SK-N-SH (cell line): Measurements from ENCODE around the gene CYFIP2. TPM values are rescaled to one million over a fixed set of nuclear protein-coding genes. Genes with fewer than 3 reads are reported as not detected.
A peak's percentile ranks its signal among the peaks of the same experiment; 100 is the strongest.

Experiments used
- CTCF ChIA-PET: fragments of 300-600, 350-600 bp; formaldehyde crosslinking; extraction: SDS; loops from one replicate; lab custom pipeline; 2021; lab: Yijun Ruan, JAX
- POLR2A ChIA-PET: fragments of 350-600 bp; sonication (Branson Sonifier 250); formaldehyde crosslinking; extraction: SDS; loops from one replicate; lab custom pipeline; 2020; ENCODE audit warnings: antibody characterized with exemption, inconsistent platforms; lab: Yijun Ruan, JAX
- DNase-seq: peaks from one replicate; pipeline ENCODE4 v3.0.0; 2012
- H2AFZ ChIP-seq: fragments of 200-600 bp; sonication (generic); 2 replicates; pipeline ENCODE4 v1.8.1; 2016; ENCODE audit warnings: antibody characterized with exemption, mild to moderate bottlenecking, low read depth
- H3F3A ChIP-seq: fragments of 200-600 bp; sonication (generic); replicated peaks from 2 replicates; pipeline ENCODE3; 2016; ENCODE audit warnings: antibody characterized with exemption, mild to moderate bottlenecking; ENCODE audit not compliant: insufficient read depth
- H3K27ac ChIP-seq, 2 experiments: fragments of 200-500 bp in 1 of 2; fragments of 200-600 bp in 1 of 2; sonication (Bioruptor generic) in 1 of 2; sonication (generic), shearing (Covaris generic) in 1 of 2; 2 replicates each; pipeline versions ENCODE4 v1.5.1 to v1.6.1; 2014 to 2016; ENCODE audit warnings: low read depth in 2 of 2, inconsistent platforms in 1 of 2, low read length in 1 of 2, mild to moderate bottlenecking in 1 of 2, mixed read lengths in 1 of 2
- H3K27me3 ChIP-seq: fragments of 200-600 bp; sonication (generic), shearing (Covaris generic); 2 replicates; pipeline ENCODE4 v1.6.1; 2016; ENCODE audit warnings: mixed run types; ENCODE audit not compliant: insufficient read depth
- H3K36me3 ChIP-seq, 2 experiments: fragments of 200-500 bp in 1 of 2; fragments of 200-600 bp in 1 of 2; sonication (Bioruptor generic) in 1 of 2; sonication (generic) in 1 of 2; replicated peaks in 1 of 2; 2 replicates each; pipeline versions ENCODE3 to v1.5.1; 2014 to 2016; ENCODE audit warnings: low read length in 1 of 2, mild to moderate bottlenecking in 1 of 2; ENCODE audit not compliant: insufficient read depth in 2 of 2, control insufficient read depth in 1 of 2
- H3K4me1 ChIP-seq, 2 experiments: fragments of 200-500 bp in 1 of 2; fragments of 200-600 bp in 1 of 2; sonication (Bioruptor generic) in 1 of 2; sonication (generic), shearing (Covaris generic) in 1 of 2; 2 replicates each; pipeline versions ENCODE4 v1.5.1 to v1.6.1; 2014 to 2016; ENCODE audit warnings: low read depth in 1 of 2, low read length in 1 of 2, mixed run types in 1 of 2; ENCODE audit not compliant: insufficient read depth in 2 of 2, control insufficient read depth in 1 of 2
- H3K4me2 ChIP-seq: fragments of 200-600 bp; sonication (generic), shearing (Covaris generic); 2 replicates; pipeline ENCODE4 v1.6.1; 2017; ENCODE audit warnings: mixed run types
- H3K4me3 ChIP-seq, 2 experiments: fragments of 200-500 bp in 1 of 2; fragments of 200-600 bp in 1 of 2; sonication (Bioruptor generic) in 1 of 2; sonication (generic), shearing (Covaris generic) in 1 of 2; 2 replicates each; pipeline versions ENCODE4 v1.5.1 to v1.8.1; 2014 to 2016; ENCODE audit warnings: low read depth in 2 of 2, inconsistent platforms in 1 of 2, low read length in 1 of 2, mild to moderate bottlenecking in 1 of 2, mixed read lengths in 1 of 2, moderate library complexity in 1 of 2
- H3K79me2 ChIP-seq: fragments of 200-600 bp; sonication (generic); 2 replicates; pipeline ENCODE4 v1.8.1; 2017; ENCODE audit warnings: mild to moderate bottlenecking; ENCODE audit not compliant: insufficient read depth
- H3K9ac ChIP-seq: fragments of 200-600 bp; sonication (generic); 2 replicates; pipeline ENCODE4 v1.6.1; 2017; ENCODE audit warnings: mixed run types
- H3K9me2 ChIP-seq: fragments of 200-600 bp; sonication (generic); 2 replicates; pipeline ENCODE4 v1.6.1; 2017; ENCODE audit warnings: mixed run types
- H3K9me3 ChIP-seq: fragments of 200-600 bp; sonication (generic); 2 replicates; pipeline ENCODE4 v1.6.1; 2017; ENCODE audit warnings: mixed run types, mild to moderate bottlenecking, moderate library complexity
- H4K20me1 ChIP-seq: fragments of 200-600 bp; sonication (generic); 2 replicates; pipeline ENCODE4 v1.6.1; 2017; ENCODE audit warnings: mild to moderate bottlenecking, mixed run types; ENCODE audit not compliant: insufficient read depth
- FOSL2 ChIP-seq: IDR thresholded peaks from 2 replicates; pipeline ENCODE4 v1.4.0; 2012; ENCODE audit warnings: low read depth, mild to moderate bottlenecking, moderate library complexity, borderline replicate concordance
- IRF3 ChIP-seq: fragments of 150-350 bp; IDR thresholded peaks from 2 replicates; pipeline ENCODE4 v1.6.1; 2016; ENCODE audit warnings: mild to moderate bottlenecking, low read depth, low read length
- JUND ChIP-seq: IDR thresholded peaks from 2 replicates; pipeline ENCODE4 v1.4.0; 2012
- MAX ChIP-seq: IDR thresholded peaks from 2 replicates; pipeline ENCODE4 v1.4.0; 2012; ENCODE audit warnings: low read depth
- NFIC ChIP-seq: IDR thresholded peaks from 2 replicates; pipeline ENCODE4 v1.4.0; 2012; ENCODE audit warnings: borderline replicate concordance
- PBX3 ChIP-seq: IDR thresholded peaks from 2 replicates; pipeline ENCODE4; 2012
- REST ChIP-seq: IDR thresholded peaks from 2 replicates; pipeline ENCODE4 v1.6.1; 2012; ENCODE audit warnings: mild to moderate bottlenecking, low read depth, low read length, moderate library complexity
- RFX5 ChIP-seq: IDR thresholded peaks from 2 replicates; pipeline ENCODE4 v1.6.1; 2012; ENCODE audit warnings: mild to moderate bottlenecking, improper control_type of control experiment, low read length
- USF2 ChIP-seq: fragments of 150-350 bp; IDR thresholded peaks from 2 replicates; pipeline ENCODE4 v1.6.1; 2017; ENCODE audit warnings: antibody characterized with exemption, low read length, low read depth, borderline replicate concordance
- YY1 ChIP-seq: IDR thresholded peaks from 2 replicates; pipeline ENCODE4 v1.4.0; 2012; ENCODE audit warnings: low read depth, mild to moderate bottlenecking
- WGBS: methylation state at CpG from one replicate; pipeline ENCODE4 v1.1.6; 2017; ENCODE audit warnings: low lambda C conversion rate; 5-methylcytosine and 5-hydroxymethylcytosine counted together
- polyA plus RNA-seq, 3 experiments: library from polyadenylated mRNA; depleted of rRNA; stranded (reverse); fragments of >200 nt; gene quantifications; 2 replicates each; pipeline ENCODE4 v1.2.3, GENCODE V29; 2012

CYFIP2 gene
- polyA plus RNA-seq, 1 of the 3 experiments (the other 2 are of a cell fraction) = 20.1 TPM

- TF ChIP-seq REST (no peak), IRF3 (no peak), YY1 (no peak), MAX (no peak), USF2 (no peak), JUND (no peak)
Observed at GRCh38 chr5:157289164-157289819, 23.4 kb downstream of the CYFIP2 start (continued).

- no peak overlapping the region for H3K4me3 ChIP-seq
- H4K20me1 ChIP-seq = no peaks in the 10 kb centered on the region
- TF ChIP-seq FOSL2 (peak; percentile 52; the same call in 1 of the 2 replicates), RFX5 (no peak), JUND (0 out of 2 replicates have a peak, but pooled peaks have one; percentile 13), USF2 (no peak), NFIC (peak; percentile 31; the same call in 1 of the 2 replicates), PBX3 (peak; percentile 53; the same call in 1 of the 2 replicates)
- TF ChIP-seq, all 33 proteins: peak for 4
- no peaks in the 10 kb centered on the region for H3K27me3 ChIP-seq
- peaks cover 4% of the 10 kb centered on the region for H3F3A ChIP-seq
- ChIA-PET CTCF (interaction anchor here (1.0 to 3.4 kb wide), 2 partner anchors 37 to 38 kb away, joined by 3 to 12 read pairs; no protein-coding TSS in a partner anchor), POLR2A (no interaction called here)
- H3K79me2 ChIP-seq = no peaks in the 10 kb centered on the region
- H3K9ac ChIP-seq = no peak overlapping the region
- 73% methylated on average over 6 of the region's 6 CpGs for WGBS
- no peaks in the 10 kb centered on the region for H3K9me2 ChIP-seq
- no peak for DNase-seq
- peak overlapping the region in 1 of 2 experiments; percentile 7; a peak in 1 of 4 replicates for H3K27ac ChIP-seq
- H3K9me3 ChIP-seq = no peaks in the 10 kb centered on the region
- peaks cover 0 to 14% of the 10 kb centered on the region in 2 experiments; a peak in 1 of 4 replicates for H3K4me1 ChIP-seq
- H3K4me2 ChIP-seq = 0 out of 2 replicates have a peak overlapping the region, but pooled peaks have one; percentile 21
- H3K36me3 ChIP-seq = peaks cover 5 to 22% of the 10 kb centered on the region in 2 experiments
- H2AFZ ChIP-seq = no peak overlapping the region
Observed at GRCh38 chr5:157290156-157290980, 24.4 kb downstream of the CYFIP2 start.
